ENCODE measurements around the gene SERPINE2. TPM values are rescaled to one million over a fixed set of nuclear protein-coding genes. Genes with fewer than 3 reads are reported as not detected.

SERPINE2 gene
- total RNA-seq, 2 donors from 2014 or later: 13.6 to 19.2 TPM

DNA sequence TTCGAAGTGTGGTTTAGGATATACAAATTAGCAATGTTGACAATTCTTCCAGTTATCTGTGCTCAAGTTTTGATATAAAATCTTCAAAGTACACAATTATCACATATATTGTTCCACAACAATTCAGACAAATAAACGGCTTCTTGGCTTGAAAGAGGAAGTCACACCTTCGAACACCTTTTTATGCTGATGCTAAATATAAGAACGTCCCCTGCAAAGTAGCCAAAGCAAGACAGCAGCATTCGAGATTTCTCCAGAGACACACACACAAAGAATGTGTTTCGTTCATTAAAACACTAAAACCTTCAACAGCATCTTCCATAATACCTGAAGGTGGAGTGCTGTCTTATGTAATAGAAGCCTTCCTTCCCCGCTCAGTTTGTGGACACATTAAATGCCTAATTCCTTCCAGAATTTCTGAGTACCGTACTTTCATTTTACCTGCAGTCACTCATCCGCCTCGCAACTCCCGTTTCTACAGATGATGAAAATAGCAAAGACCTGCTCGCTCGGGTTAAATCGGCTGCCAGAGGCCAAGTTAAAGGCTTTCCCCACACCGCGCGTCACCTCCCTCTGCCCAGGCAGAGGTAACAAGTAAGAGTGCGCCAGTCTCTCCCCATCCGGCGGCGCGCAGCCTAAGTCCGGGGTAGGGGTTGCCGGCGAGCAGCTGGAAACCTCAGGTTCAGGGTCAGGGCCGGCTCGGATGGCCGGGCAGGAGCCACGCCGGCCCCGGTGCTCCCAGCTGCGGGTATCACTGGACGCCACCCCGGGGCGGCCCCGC lies 847 bp downstream of the SERPINE2 start:
- no peaks in the 10 kb centered on the region for H3K9me3 ChIP-seq
- H3K27ac ChIP-seq: no peak overlapping the region
- H3K36me3 ChIP-seq: no peaks in the 10 kb centered on the region
- intact Hi-C loops (cut with DNase I): loop anchor here (2.0 to 5.0 kb wide), 2 partner anchors 45 to 244 kb away; no protein-coding TSS in a partner anchor
- peak; percentile 40 for DNase-seq
- H3K9ac ChIP-seq (ENCODE audit: low read depth in 2 of 2, low read length in 2 of 2): peak overlapping the region in 1 of 2 donors; percentile 61
- peaks cover 7% of the 10 kb centered on the region for H3K4me1 ChIP-seq
- H3K27me3 ChIP-seq: no peaks in the 10 kb centered on the region
- TF ChIP-seq, protein P1, sequence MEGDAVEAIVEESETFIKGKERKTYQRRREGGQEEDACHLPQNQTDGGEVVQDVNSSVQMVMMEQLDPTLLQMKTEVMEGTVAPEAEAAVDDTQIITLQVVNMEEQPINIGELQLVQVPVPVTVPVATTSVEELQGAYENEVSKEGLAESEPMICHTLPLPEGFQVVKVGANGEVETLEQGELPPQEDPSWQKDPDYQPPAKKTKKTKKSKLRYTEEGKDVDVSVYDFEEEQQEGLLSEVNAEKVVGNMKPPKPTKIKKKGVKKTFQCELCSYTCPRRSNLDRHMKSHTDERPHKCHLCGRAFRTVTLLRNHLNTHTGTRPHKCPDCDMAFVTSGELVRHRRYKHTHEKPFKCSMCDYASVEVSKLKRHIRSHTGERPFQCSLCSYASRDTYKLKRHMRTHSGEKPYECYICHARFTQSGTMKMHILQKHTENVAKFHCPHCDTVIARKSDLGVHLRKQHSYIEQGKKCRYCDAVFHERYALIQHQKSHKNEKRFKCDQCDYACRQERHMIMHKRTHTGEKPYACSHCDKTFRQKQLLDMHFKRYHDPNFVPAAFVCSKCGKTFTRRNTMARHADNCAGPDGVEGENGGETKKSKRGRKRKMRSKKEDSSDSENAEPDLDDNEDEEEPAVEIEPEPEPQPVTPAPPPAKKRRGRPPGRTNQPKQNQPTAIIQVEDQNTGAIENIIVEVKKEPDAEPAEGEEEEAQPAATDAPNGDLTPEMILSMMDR (IDR thresholded peaks at IDR 0.05): no peak
- peak overlapping the region; percentile 75 for H3K4me3 ChIP-seq

- intact Hi-C loops (cut with DNase I): loop anchor here (5.0 kb wide), 1 partner anchor 245 kb away; no protein-coding TSS in a partner anchor
- H3K27ac ChIP-seq: no peak overlapping the region
- TF ChIP-seq, protein P1 (IDR thresholded peaks at IDR 0.05): no peak
- no peaks in the 10 kb centered on the region for H3K27me3 ChIP-seq
- H3K4me1 ChIP-seq: peaks cover 7% of the 10 kb centered on the region
- H3K9ac ChIP-seq (ENCODE audit: low read depth in 2 of 2, low read length in 2 of 2): no peak overlapping the region
- DNase-seq: no peak
- no peaks in the 10 kb centered on the region for H3K36me3 ChIP-seq
- no peak overlapping the region for H3K4me3 ChIP-seq
- no peaks in the 10 kb centered on the region for H3K9me3 ChIP-seq
Measured at GRCh38 chr2:224036731-224037361, 2.2 kb downstream of the SERPINE2 start.

- DNase-seq: no peak
- H3K9ac ChIP-seq (ENCODE audit: low read depth in 2 of 2, low read length in 2 of 2): no peak overlapping the region
- intact Hi-C loops (cut with DNase I): no loop called here
- TF ChIP-seq, protein P1 (IDR thresholded peaks at IDR 0.05): no peak
- no peaks in the 10 kb centered on the region for H3K36me3 ChIP-seq
- H3K9me3 ChIP-seq: no peaks in the 10 kb centered on the region
- H3K4me3 ChIP-seq: no peak overlapping the region
- H3K27ac ChIP-seq: no peak overlapping the region
- no peaks in the 10 kb centered on the region for H3K4me1 ChIP-seq
- no peaks in the 10 kb centered on the region for H3K27me3 ChIP-seq
Measured at GRCh38 chr2:224034017-224034416, 5.1 kb downstream of the SERPINE2 start.

- Histone ChIP-seq H3K4me1 (no peaks in the 10 kb centered on the region), H3K4me3 (no peak overlapping the region), H3K27me3 (no peaks in the 10 kb centered on the region), H3K27ac (no peak overlapping the region), H3K9me3 (no peaks in the 10 kb centered on the region), H3K9ac (ENCODE audit: low read depth in 2 of 2, low read length in 2 of 2) (no peak overlapping the region), H3K36me3 (no peaks in the 10 kb centered on the region)
- TF ChIP-seq, protein P1 (IDR thresholded peaks at IDR 0.05): no peak
- intact Hi-C loops (cut with DNase I): no loop called here
- DNase-seq: no peak
Measured at GRCh38 chr2:224033601-224034000, 5.5 kb downstream of the SERPINE2 start.

GRCh38 chr2:224032283-224032682 lies 6.8 kb downstream of the SERPINE2 start:
- Histone ChIP-seq H3K27me3 (no peaks in the 10 kb centered on the region), H3K9ac (ENCODE audit: low read depth in 2 of 2, low read length in 2 of 2) (no peak overlapping the region), H3K9me3 (no peaks in the 10 kb centered on the region), H3K4me3 (no peak overlapping the region), H3K27ac (no peak overlapping the region), H3K36me3 (no peaks in the 10 kb centered on the region), H3K4me1 (no peaks in the 10 kb centered on the region)
- intact Hi-C loops (cut with DNase I): no loop called here
- no peak for DNase-seq
- TF ChIP-seq, protein P1 (IDR thresholded peaks at IDR 0.05): no peak

All from colonic mucosa (tissue), 4 donors.